ENCODE data around the gene SYCE1.
"Not testable (repeated sequence)": the region's sequence is repeated elsewhere in the genome, so short reads cannot be mapped to it uniquely, and the experiment has no call there.

DNA sequence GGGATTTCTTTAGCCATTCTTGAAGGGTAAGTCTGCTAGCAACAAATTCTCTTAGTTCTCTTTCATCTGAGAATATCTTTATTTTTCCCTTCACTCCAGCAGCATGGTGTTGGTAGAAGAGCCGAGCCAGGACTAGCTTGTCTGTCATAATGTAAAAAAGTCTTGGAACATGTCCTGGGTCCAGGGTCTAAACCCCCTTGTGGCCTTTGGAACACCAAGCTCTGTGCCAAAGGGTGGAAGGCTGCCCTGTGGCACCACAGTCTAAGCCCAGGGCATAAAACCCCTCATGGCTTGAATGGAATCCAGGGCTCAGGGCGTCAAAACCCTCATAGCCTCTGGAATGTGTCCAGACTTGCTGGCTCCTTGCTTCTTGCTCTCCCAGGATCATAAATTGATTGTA, 38.1 kb upstream of the SYCE1 start:
- TF ChIP-seq, protein P1, sequence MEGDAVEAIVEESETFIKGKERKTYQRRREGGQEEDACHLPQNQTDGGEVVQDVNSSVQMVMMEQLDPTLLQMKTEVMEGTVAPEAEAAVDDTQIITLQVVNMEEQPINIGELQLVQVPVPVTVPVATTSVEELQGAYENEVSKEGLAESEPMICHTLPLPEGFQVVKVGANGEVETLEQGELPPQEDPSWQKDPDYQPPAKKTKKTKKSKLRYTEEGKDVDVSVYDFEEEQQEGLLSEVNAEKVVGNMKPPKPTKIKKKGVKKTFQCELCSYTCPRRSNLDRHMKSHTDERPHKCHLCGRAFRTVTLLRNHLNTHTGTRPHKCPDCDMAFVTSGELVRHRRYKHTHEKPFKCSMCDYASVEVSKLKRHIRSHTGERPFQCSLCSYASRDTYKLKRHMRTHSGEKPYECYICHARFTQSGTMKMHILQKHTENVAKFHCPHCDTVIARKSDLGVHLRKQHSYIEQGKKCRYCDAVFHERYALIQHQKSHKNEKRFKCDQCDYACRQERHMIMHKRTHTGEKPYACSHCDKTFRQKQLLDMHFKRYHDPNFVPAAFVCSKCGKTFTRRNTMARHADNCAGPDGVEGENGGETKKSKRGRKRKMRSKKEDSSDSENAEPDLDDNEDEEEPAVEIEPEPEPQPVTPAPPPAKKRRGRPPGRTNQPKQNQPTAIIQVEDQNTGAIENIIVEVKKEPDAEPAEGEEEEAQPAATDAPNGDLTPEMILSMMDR (IDR thresholded peaks at IDR 0.05): not testable (repeated sequence)
- TF ChIP-seq EZH2 (IDR thresholded peaks at IDR 0.05; ENCODE audit: borderline replicate concordance, insufficient read depth, low read depth, low read length, poor library complexity, severe bottlenecking): not testable (repeated sequence)

Data from B cell (primary cell).